Stimulated activated CD8-positive, alpha-beta memory T cell treated with anti-CD3 and anti-CD28 coated beads, Interleukin-12 subunit alpha, Interleukin-12 subunit beta, amount 100 ng/mL, for 1 hour (primary cell): ENCODE results near the gene PPM1N.

Experiments
- DNase-seq: peaks from one replicate; pipeline ENCODE4 v3.0.0-alpha.2; 2020; ENCODE audit warnings: low read depth

PPM1N gene

GRCh38 chr19:45492627-45493470 is 5.4 kb upstream of the PPM1N start:
- no peak for DNase-seq

GRCh38 chr19:45494261-45494916 is 3.9 kb upstream of the PPM1N start:
- no peak for DNase-seq

- no peak for DNase-seq
Measured at GRCh38 chr19:45495178-45495577, 3.1 kb upstream of the PPM1N start.

- DNase-seq = no peak
Measured at GRCh38 chr19:45496349-45496953, 1.8 kb upstream of the PPM1N start.

- no peak for DNase-seq
Measured at GRCh38 chr19:45497791-45498190, 452 bp upstream of the PPM1N start.

- no peak for DNase-seq
Measured at GRCh38 chr19:45499196-45500180, 1.2 kb downstream of the PPM1N start.

- no peak for DNase-seq
Measured at GRCh38 chr19:45500918-45501729, 2.9 kb downstream of the PPM1N start.

GRCh38 chr19:45501730-45502014 is 3.4 kb downstream of the PPM1N start:
- no peak for DNase-seq

- DNase-seq = no peak
Measured at GRCh38 chr19:45502111-45502510, 3.9 kb downstream of the PPM1N start.

- DNase-seq = no peak
Measured at GRCh38 chr19:45503909-45504308, 5.7 kb downstream of the PPM1N start.

GRCh38 chr19:45505151-45505995 is 7.1 kb downstream of the PPM1N start:
- no peak for DNase-seq

GRCh38 chr19:45505996-45506245 is 7.7 kb downstream of the PPM1N start:
- no peak for DNase-seq

GRCh38 chr19:45506246-45506988 is 8.2 kb downstream of the PPM1N start:
- DNase-seq = peak; percentile 97

GRCh38 chr19:45506989-45507871 is 9.0 kb downstream of the PPM1N start, which contains the start of gene VASP:
VASP (plus strand) TSS chr19:45507479; CDS start chr19:45507772, 293 bp downstream.
- DNase-seq = peak; percentile 84

- DNase-seq = no peak
Measured at GRCh38 chr19:45507872-45508416, 9.7 kb downstream of the PPM1N start.

- no peak for DNase-seq
Measured at GRCh38 chr19:45508417-45508860, 10.2 kb downstream of the PPM1N start.

GRCh38 chr19:45508861-45509691 is 10.8 kb downstream of the PPM1N start:
- no peak for DNase-seq

- no peak for DNase-seq
Measured at GRCh38 chr19:45509692-45510015, 11.4 kb downstream of the PPM1N start.
